Measurements from ENCODE around the gene PPM1H. TPM values are rescaled to one million over a fixed set of nuclear protein-coding genes. Genes with fewer than 3 reads are reported as not detected.

PPM1H gene
- total RNA-seq, 1 experiment from 2014 or later: 37.1 TPM

DNA sequence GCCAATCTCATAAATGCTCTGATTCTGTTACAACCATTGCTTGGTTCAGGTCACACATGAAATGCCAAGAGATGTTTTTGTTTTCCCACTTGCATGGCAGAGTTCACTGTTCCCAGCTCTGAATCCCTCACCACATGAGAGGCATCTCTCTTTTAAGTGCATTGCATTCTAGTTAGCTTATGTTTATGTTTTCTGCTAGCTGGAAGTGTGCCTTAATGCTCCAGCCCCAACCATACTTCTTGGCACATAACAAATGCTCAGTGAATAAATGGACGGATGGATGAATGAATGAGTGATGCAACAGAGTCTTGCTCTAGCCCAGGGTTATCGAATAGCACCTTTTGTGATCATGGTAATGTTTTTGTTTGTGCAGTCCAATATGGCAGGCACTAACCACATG, 197.3 kb downstream of the PPM1H start:
- H3K4me1 Mint-ChIP-seq: peaks cover 41% of the 10 kb centered on the region
- TF ChIP-seq, protein P1, sequence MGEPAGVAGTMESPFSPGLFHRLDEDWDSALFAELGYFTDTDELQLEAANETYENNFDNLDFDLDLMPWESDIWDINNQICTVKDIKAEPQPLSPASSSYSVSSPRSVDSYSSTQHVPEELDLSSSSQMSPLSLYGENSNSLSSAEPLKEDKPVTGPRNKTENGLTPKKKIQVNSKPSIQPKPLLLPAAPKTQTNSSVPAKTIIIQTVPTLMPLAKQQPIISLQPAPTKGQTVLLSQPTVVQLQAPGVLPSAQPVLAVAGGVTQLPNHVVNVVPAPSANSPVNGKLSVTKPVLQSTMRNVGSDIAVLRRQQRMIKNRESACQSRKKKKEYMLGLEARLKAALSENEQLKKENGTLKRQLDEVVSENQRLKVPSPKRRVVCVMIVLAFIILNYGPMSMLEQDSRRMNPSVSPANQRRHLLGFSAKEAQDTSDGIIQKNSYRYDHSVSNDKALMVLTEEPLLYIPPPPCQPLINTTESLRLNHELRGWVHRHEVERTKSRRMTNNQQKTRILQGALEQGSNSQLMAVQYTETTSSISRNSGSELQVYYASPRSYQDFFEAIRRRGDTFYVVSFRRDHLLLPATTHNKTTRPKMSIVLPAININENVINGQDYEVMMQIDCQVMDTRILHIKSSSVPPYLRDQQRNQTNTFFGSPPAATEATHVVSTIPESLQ (CRISPR knock-in tag; IDR thresholded peaks at IDR 0.05): no peak
- TF ChIP-seq ZNF138 (CRISPR knock-in tag; conservative IDR thresholded peaks at IDR 0.05): no peak
- TF ChIP-seq ELF4 (CRISPR knock-in tag; IDR thresholded peaks at IDR 0.05; ENCODE audit: low read depth): no peak
- TF ChIP-seq, protein P2, sequence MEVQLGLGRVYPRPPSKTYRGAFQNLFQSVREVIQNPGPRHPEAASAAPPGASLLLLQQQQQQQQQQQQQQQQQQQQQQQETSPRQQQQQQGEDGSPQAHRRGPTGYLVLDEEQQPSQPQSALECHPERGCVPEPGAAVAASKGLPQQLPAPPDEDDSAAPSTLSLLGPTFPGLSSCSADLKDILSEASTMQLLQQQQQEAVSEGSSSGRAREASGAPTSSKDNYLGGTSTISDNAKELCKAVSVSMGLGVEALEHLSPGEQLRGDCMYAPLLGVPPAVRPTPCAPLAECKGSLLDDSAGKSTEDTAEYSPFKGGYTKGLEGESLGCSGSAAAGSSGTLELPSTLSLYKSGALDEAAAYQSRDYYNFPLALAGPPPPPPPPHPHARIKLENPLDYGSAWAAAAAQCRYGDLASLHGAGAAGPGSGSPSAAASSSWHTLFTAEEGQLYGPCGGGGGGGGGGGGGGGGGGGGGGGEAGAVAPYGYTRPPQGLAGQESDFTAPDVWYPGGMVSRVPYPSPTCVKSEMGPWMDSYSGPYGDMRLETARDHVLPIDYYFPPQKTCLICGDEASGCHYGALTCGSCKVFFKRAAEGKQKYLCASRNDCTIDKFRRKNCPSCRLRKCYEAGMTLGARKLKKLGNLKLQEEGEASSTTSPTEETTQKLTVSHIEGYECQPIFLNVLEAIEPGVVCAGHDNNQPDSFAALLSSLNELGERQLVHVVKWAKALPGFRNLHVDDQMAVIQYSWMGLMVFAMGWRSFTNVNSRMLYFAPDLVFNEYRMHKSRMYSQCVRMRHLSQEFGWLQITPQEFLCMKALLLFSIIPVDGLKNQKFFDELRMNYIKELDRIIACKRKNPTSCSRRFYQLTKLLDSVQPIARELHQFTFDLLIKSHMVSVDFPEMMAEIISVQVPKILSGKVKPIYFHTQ (CRISPR knock-in tag; IDR thresholded peaks at IDR 0.05): no peak
- TF ChIP-seq ATF1 (CRISPR knock-in tag; IDR thresholded peaks at IDR 0.05): no peak
- no peak for TF ChIP-seq CBFB (CRISPR knock-in tag; IDR thresholded peaks at IDR 0.05; ENCODE audit: low read depth)
- TF ChIP-seq, protein P3, sequence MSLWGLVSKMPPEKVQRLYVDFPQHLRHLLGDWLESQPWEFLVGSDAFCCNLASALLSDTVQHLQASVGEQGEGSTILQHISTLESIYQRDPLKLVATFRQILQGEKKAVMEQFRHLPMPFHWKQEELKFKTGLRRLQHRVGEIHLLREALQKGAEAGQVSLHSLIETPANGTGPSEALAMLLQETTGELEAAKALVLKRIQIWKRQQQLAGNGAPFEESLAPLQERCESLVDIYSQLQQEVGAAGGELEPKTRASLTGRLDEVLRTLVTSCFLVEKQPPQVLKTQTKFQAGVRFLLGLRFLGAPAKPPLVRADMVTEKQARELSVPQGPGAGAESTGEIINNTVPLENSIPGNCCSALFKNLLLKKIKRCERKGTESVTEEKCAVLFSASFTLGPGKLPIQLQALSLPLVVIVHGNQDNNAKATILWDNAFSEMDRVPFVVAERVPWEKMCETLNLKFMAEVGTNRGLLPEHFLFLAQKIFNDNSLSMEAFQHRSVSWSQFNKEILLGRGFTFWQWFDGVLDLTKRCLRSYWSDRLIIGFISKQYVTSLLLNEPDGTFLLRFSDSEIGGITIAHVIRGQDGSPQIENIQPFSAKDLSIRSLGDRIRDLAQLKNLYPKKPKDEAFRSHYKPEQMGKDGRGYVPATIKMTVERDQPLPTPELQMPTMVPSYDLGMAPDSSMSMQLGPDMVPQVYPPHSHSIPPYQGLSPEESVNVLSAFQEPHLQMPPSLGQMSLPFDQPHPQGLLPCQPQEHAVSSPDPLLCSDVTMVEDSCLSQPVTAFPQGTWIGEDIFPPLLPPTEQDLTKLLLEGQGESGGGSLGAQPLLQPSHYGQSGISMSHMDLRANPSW (CRISPR knock-in tag; conservative IDR thresholded peaks at IDR 0.05; ENCODE audit: low read depth): no peak
- no peak for TF ChIP-seq TP53 (CRISPR knock-in tag; IDR thresholded peaks at IDR 0.05)
- TF ChIP-seq NR3C1 (CRISPR knock-in tag; conservative IDR thresholded peaks at IDR 0.05; ENCODE audit: low read depth): no peak
- no peak for TF ChIP-seq NR1H2 (CRISPR knock-in tag; IDR thresholded peaks at IDR 0.05)
- TF ChIP-seq ZNF263 (CRISPR knock-in tag; IDR thresholded peaks at IDR 0.05; ENCODE audit: low read depth): no peak
- TF ChIP-seq, protein P4, sequence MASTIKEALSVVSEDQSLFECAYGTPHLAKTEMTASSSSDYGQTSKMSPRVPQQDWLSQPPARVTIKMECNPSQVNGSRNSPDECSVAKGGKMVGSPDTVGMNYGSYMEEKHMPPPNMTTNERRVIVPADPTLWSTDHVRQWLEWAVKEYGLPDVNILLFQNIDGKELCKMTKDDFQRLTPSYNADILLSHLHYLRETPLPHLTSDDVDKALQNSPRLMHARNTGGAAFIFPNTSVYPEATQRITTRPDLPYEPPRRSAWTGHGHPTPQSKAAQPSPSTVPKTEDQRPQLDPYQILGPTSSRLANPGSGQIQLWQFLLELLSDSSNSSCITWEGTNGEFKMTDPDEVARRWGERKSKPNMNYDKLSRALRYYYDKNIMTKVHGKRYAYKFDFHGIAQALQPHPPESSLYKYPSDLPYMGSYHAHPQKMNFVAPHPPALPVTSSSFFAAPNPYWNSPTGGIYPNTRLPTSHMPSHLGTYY (CRISPR knock-in tag; IDR thresholded peaks at IDR 0.05): no peak
- TF ChIP-seq MAX (CRISPR knock-in tag; IDR thresholded peaks at IDR 0.05): no peak
- no peak for TF ChIP-seq USF2 (CRISPR knock-in tag; IDR thresholded peaks at IDR 0.05)
- TF ChIP-seq, protein P5, sequence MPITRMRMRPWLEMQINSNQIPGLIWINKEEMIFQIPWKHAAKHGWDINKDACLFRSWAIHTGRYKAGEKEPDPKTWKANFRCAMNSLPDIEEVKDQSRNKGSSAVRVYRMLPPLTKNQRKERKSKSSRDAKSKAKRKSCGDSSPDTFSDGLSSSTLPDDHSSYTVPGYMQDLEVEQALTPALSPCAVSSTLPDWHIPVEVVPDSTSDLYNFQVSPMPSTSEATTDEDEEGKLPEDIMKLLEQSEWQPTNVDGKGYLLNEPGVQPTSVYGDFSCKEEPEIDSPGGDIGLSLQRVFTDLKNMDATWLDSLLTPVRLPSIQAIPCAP (CRISPR knock-in tag; IDR thresholded peaks at IDR 0.05): no peak
- no peak for TF ChIP-seq TEAD1 (CRISPR knock-in tag; IDR thresholded peaks at IDR 0.05)
- no peak for TF ChIP-seq USF1 (CRISPR knock-in tag; IDR thresholded peaks at IDR 0.05)
- H3K27ac Mint-ChIP-seq: no peak overlapping the region

More for the DNA sequence above, 197.3 kb downstream of the PPM1H start:
- CTCF ChIA-PET: interaction anchor here (1.0 to 1.2 kb wide), 2 partner anchors 57 to 302 kb away, joined by 3 read pairs; no protein-coding TSS in a partner anchor
- POLR2A ChIA-PET: no interaction called here
- peaks cover 14% of the 10 kb centered on the region for H3K36me3 Mint-ChIP-seq
- no peak for DNase-seq (ENCODE audit: low spot score)
- H3K27me3 Mint-ChIP-seq (ENCODE audit: low read depth): no peaks in the 10 kb centered on the region
- ATAC-seq: no peak
- H3K4me3 Mint-ChIP-seq: no peak overlapping the region
- H3K9me3 Mint-ChIP-seq: no peaks in the 10 kb centered on the region

All from WTC11 (cell line).